Keratinocyte (primary cell): ENCODE measurements around the gene LRFN4. TPM values are rescaled to one million over a fixed set of nuclear protein-coding genes. Genes with fewer than 3 reads are reported as not detected.

Experiments
- DNase-seq: peaks from one replicate; pipeline ENCODE4 v3.0.0-alpha.2; 2011; ENCODE audit warnings: low read depth, missing footprints, low spot score
- FAIRE-seq: peaks from 2 replicates; lab custom pipeline; 2011; peaks lifted over from hg19 to GRCh38; lab: Jason Lieb, UNC
- H2AFZ ChIP-seq: 2 replicates; pipeline ENCODE4 v1.6.0; 2012; ENCODE audit warnings: low read length, control low read depth, inconsistent platforms; ENCODE audit not compliant: control insufficient read depth
- H3K27ac ChIP-seq: 2 replicates; pipeline ENCODE4 v1.5.1; 2011; ENCODE audit warnings: low read length; ENCODE audit not compliant: control insufficient read depth, insufficient read depth
- H3K27me3 ChIP-seq: 3 replicates; pipeline ENCODE4 v1.6.0; 2011; ENCODE audit warnings: low read length; ENCODE audit not compliant: control insufficient read depth, insufficient read depth; ENCODE audit errors: extremely low read depth
- H3K36me3 ChIP-seq, 2 experiments: 2 replicates in 1 of 2; 3 replicates in 1 of 2; pipeline ENCODE4 v1.5.1; 2011; ENCODE audit warnings: low read length in 2 of 2, mild to moderate bottlenecking in 1 of 2; ENCODE audit not compliant: control insufficient read depth in 2 of 2, insufficient read depth in 2 of 2; ENCODE audit errors: extremely low read depth in 1 of 2
- H3K4me1 ChIP-seq: 3 replicates; pipeline ENCODE4 v1.5.1; 2011; ENCODE audit warnings: low read length; ENCODE audit not compliant: control insufficient read depth, insufficient read depth; ENCODE audit errors: extremely low read depth
- H3K4me2 ChIP-seq: 3 replicates; pipeline ENCODE4 v1.6.0; 2011; ENCODE audit warnings: low read depth, low read length; ENCODE audit not compliant: control insufficient read depth, insufficient read depth; ENCODE audit errors: extremely low read depth
- H3K4me3 ChIP-seq, 3 experiments: fragments of 200-600 bp in 1 of 3; sonication (generic) in 1 of 3; 2 replicates in 2 of 3; 3 replicates in 1 of 3; pipeline ENCODE4 v1.5.1; 2011 to 2016; ENCODE audit warnings: low read length in 3 of 3, mild to moderate bottlenecking in 3 of 3, control low read depth in 2 of 3, inconsistent platforms in 1 of 3, low read depth in 1 of 3, mixed read lengths in 1 of 3, mixed run types in 1 of 3, moderate library complexity in 1 of 3; ENCODE audit not compliant: control insufficient read depth in 2 of 3, insufficient read depth in 2 of 3; ENCODE audit errors: extremely low read depth in 1 of 3
- H3K79me2 ChIP-seq: 2 replicates; pipeline ENCODE4 v1.6.0; 2012; ENCODE audit warnings: low read length; ENCODE audit not compliant: control insufficient read depth, insufficient read depth
- H3K9ac ChIP-seq: 3 replicates; pipeline ENCODE4 v1.6.0; 2011; ENCODE audit warnings: low read length; ENCODE audit not compliant: control insufficient read depth, insufficient read depth; ENCODE audit errors: extremely low read depth
- H3K9me1 ChIP-seq: 3 replicates; pipeline ENCODE4 v1.6.0; 2011; ENCODE audit warnings: low read length; ENCODE audit not compliant: control insufficient read depth, insufficient read depth; ENCODE audit errors: extremely low read depth
- H3K9me3 ChIP-seq: 2 replicates; pipeline ENCODE4 v1.5.1; 2012; ENCODE audit warnings: low read depth, low read length; ENCODE audit not compliant: control insufficient read depth
- H4K20me1 ChIP-seq: 3 replicates; pipeline ENCODE4 v1.6.0; 2011; ENCODE audit warnings: low read length; ENCODE audit not compliant: control insufficient read depth, insufficient read depth; ENCODE audit errors: extremely low read depth
- CTCF ChIP-seq, 3 experiments: IDR thresholded peaks in 1 of 3; conservative IDR thresholded peaks in 1 of 3; optimal IDR thresholded peaks in 1 of 3; 2 replicates in 2 of 3; 3 replicates in 1 of 3; pipeline versions ENCODE3 to v1.5.1; 2011; ENCODE audit warnings: low read length in 3 of 3, mild to moderate bottlenecking in 3 of 3, moderate library complexity in 2 of 3, control low read depth in 1 of 3, inconsistent platforms in 1 of 3; ENCODE audit not compliant: insufficient read depth in 2 of 3; ENCODE audit errors: extremely low read depth in 1 of 3
- EZH2 ChIP-seq: IDR thresholded peaks from one replicate; pipeline ENCODE4 v1.6.1; 2012; ENCODE audit warnings: inconsistent platforms, mild to moderate bottlenecking, low read length, moderate library complexity
- dilution Hi-C: fragments of 300-500 bp; cut with MboI; formaldehyde crosslinking; loops from one replicate; pipeline ENCODE4 v1.7.0; 2020; ENCODE audit warnings: low sequenced_read_pairs; ENCODE audit not compliant: extremely low pct_ligation_motif_present
- polyA plus RNA-seq, 5 experiments: library from polyadenylated mRNA; depleted of rRNA in 3 of 5; stranded (reverse) in 3 of 5; stranded (forward) in 1 of 5; unstranded in 1 of 5; fragments of >200 nt; gene quantifications; 1 replicate in 1 of 5; 2 replicates in 3 of 5; 3 replicates in 1 of 5; pipeline versions ENCODE4 v1.2.1 to v1.2.3, GENCODE V29; 2011 to 2012; ENCODE audit warnings: missing spikeins in 2 of 5, low read depth in 1 of 5, low replicate concordance in 1 of 5

LRFN4 gene
- polyA plus RNA-seq, 1 donor (not counting 4 experiments of a cell fraction or from before 2014, with no cell fraction given) = 1.1 TPM

DNA sequence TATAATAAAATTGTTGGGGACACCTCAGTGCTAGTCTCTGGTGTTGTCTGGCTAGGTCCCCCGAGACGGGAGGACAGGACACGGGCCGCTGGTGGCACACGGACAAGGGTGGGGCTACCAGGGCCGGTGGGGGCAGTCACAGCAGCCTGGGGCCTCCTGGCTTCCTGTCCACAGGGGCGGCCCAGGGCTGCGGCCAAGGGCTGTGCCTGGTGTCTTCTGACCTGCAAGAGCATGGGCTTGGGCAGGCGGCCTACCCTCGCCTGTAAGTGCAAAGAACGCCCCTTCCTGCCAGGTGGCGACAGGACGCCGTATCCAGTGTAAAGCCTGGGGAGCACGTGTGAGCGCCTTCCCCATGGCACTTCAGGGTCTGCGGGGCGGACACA is 3.6 kb downstream of the LRFN4 start:
- dilution Hi-C loops = no loop called here

DNA sequence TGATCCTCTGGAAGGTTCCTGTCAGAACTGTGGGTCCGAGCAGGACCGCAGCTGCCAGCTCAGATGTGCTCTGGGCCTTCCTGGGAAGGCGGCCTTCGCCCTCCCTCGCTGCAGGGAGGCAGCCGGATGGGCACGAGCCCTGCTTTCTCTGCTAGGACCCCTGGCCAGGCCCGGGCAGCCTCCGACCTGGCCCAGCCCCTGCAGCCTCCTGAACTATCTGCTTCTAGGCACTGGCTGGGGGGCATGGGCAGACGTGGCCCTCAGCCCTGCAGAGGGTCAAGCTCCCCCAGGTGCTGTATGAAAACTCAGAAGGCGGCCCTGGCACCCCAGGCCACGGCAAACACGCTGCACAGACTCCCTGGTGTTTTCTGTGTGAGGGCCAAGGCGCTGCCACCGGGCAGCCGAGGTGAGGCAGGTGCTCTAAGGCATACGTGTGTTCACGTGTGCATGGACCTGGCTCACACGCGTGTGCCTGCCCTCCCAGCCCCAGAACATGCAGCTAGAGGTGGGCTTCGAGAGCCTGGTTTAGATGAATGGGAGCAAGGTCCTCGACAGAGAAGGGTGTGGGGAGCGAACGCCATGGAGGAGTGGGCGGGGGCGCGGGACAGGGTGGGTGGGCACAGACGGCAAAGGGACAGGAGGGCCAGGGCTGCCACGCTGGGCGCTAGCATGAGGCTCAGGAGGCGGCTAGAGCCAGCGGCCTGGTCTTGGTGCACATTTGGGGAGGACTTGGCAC is 4.3 kb downstream of the LRFN4 start:
- dilution Hi-C loops = no loop called here
- Histone ChIP-seq H3K36me3 (peaks cover 0 to 9% of the 10 kb centered on the region in 2 experiments), H3K9me1 (no peaks in the 10 kb centered on the region), H4K20me1 (peaks cover 6% of the 10 kb centered on the region), H3K4me1 (peaks cover 16% of the 10 kb centered on the region), H3K4me2 (no peak overlapping the region), H3K27me3 (no peaks in the 10 kb centered on the region), H3K9ac (no peak overlapping the region), H3K9me3 (no peaks in the 10 kb centered on the region), H3K4me3 (no peak overlapping the region), H3K27ac (no peak overlapping the region), H2AFZ (no peak overlapping the region), H3K79me2 (no peaks in the 10 kb centered on the region)
- no peak for FAIRE-seq
- TF ChIP-seq CTCF (optimal IDR thresholded peaks at IDR 0.05 in 1 of 3, IDR thresholded peaks at IDR 0.05 in 1 of 3, conservative IDR thresholded peaks at IDR 0.05 in 1 of 3; ENCODE audit: extremely low read depth in 1 of 3, insufficient read depth in 2 of 3, low read length in 3 of 3) (no peak), EZH2 (no peak)
- no peak for DNase-seq

More for the DNA sequence above, 3.6 kb downstream of the LRFN4 start:
- Histone ChIP-seq H3K27ac (no peak overlapping the region), H3K36me3 (peaks cover 0 to 7% of the 10 kb centered on the region in 2 experiments), H3K9me1 (no peaks in the 10 kb centered on the region), H3K9ac (no peak overlapping the region), H3K4me3 (no peak overlapping the region), H4K20me1 (peaks cover 6% of the 10 kb centered on the region), H3K79me2 (no peaks in the 10 kb centered on the region), H3K4me2 (no peak overlapping the region), H2AFZ (no peak overlapping the region), H3K9me3 (no peaks in the 10 kb centered on the region), H3K27me3 (no peaks in the 10 kb centered on the region), H3K4me1 (peaks cover 21% of the 10 kb centered on the region)
- FAIRE-seq (no peak), DNase-seq (no peak)
- TF ChIP-seq EZH2 (no peak), CTCF (optimal IDR thresholded peaks at IDR 0.05 in 1 of 3, IDR thresholded peaks at IDR 0.05 in 1 of 3, conservative IDR thresholded peaks at IDR 0.05 in 1 of 3; ENCODE audit: extremely low read depth in 1 of 3, insufficient read depth in 2 of 3, low read length in 3 of 3) (peak in 1 of 3 experiments; percentile 13)
